Muscle layer of duodenum (tissue), 2 donors: Measurements from ENCODE around the gene LRP5.
"Not testable (repeated sequence)": the region's sequence is repeated elsewhere in the genome, so short reads cannot be mapped to it uniquely, and the experiment has no call there.

Source experiments
- H3K27ac ChIP-seq: one replicate; pipeline ENCODE4 v1.7.0; 2013; ENCODE audit warnings: mild to moderate bottlenecking, low read length
- H3K27me3 ChIP-seq: one replicate; pipeline ENCODE4 v1.7.0; 2013; ENCODE audit warnings: low read depth, mild to moderate bottlenecking, control low read depth, low read length
- H3K36me3 ChIP-seq, 2 donors: one replicate each; pipeline ENCODE4 v1.7.0; 2013; ENCODE audit warnings: low read length in 2 of 2, control low read depth in 1 of 2, mild to moderate bottlenecking in 1 of 2; ENCODE audit not compliant: insufficient read depth in 2 of 2, control insufficient read depth in 1 of 2
- H3K4me1 ChIP-seq, 2 donors: one replicate each; pipeline ENCODE4 v1.7.0; 2013; ENCODE audit warnings: low read length in 2 of 2, mild to moderate bottlenecking in 2 of 2, control low read depth in 1 of 2, moderate library complexity in 1 of 2; ENCODE audit not compliant: insufficient read depth in 2 of 2, control insufficient read depth in 1 of 2
- H3K4me3 ChIP-seq, 2 donors: one replicate each; pipeline ENCODE4 v1.7.0; 2013; ENCODE audit warnings: low read length in 2 of 2, low read depth in 1 of 2, mild to moderate bottlenecking in 1 of 2
- H3K9me3 ChIP-seq, 2 donors: one replicate each; pipeline ENCODE4 v1.7.0; 2013; ENCODE audit warnings: low read length in 2 of 2, control low read depth in 1 of 2, mild to moderate bottlenecking in 1 of 2; ENCODE audit not compliant: control insufficient read depth in 1 of 2
- donor health status: healthy.

The LRP5 gene

DNA sequence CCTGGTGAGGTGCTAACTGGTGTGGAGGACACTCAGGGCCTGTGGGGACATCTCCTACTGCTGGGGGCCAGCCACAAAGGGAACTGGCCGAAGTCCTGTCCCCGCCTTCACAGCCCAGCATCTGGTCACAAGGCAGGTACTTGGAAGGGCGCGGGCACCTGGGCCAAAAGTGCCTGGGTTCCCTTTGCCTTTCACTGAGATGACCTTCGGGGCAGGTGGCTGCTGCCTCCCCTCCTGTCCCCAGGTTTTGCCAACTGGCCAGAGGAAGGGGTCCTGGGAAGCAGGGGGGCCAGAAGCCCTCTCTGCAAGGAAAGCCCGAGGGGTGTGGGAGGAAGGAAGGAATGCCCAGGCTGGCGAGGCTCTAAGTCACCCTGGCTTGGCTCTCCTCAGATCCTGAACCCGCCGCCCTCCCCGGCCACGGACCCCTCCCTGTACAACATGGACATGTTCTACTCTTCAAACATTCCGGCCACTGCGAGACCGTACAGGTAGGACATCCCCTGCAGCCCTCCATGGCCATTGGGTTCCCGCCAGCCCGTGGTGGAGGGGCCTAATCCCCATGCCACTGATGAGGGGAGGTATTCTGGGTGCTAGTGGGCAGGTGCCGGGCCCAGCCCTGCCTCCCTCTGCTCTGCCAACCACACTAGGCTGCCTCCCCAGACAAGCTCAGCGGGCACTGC, 133.8 kb downstream of the LRP5 start:
- H3K27ac ChIP-seq, result no peak overlapping the region
- H3K36me3 ChIP-seq, result peaks cover 7 to 15% of the 10 kb centered on the region in 2 donors
- no peak overlapping the region for H3K4me3 ChIP-seq
- H3K27me3 ChIP-seq, result no peaks in the 10 kb centered on the region
- H3K9me3 ChIP-seq, result no peaks in the 10 kb centered on the region
- peaks cover 0 to 6% of the 10 kb centered on the region in 2 donors for H3K4me1 ChIP-seq

DNA sequence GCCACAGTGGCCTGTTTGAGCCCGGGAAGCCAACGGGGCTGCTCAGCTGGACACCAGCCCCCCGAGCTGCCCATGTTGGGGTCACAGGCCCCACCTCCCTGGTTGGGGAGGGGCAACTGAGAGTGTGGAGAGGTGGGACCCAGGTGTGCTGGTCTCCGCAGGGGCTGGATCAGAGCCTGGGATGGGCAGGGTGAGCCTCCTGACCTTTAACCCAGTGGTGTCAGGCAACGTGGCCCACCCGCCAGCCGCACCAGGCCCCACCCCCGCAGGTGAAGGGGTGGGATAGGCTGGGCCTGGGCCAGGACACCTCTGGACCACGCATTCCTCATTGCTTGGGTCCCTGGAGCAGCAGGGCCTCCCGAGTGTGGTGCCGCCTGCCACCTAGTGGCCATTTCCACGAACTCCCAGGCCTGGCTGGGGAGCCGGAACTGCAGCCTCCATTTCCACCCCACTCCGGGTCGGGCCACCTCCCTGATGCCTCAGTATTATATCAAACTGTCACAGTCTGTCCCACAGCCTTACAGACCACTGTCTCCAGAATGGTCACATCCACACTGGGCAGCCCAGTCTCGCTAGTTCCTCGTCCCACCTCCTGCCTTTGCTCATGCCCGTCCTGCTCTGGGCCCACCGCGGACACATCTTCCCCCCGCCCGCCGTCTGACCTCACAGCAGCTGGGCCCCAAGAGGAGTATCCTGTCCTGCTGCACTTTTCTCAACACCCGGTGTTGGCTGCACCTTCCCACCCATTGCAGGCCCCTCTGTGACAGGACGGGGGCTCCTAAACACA, 134.8 kb downstream of the LRP5 start:
- Histone ChIP-seq H3K27ac (no peak overlapping the region), H3K4me1 (no peaks in the 10 kb centered on the region), H3K9me3 (no peaks in the 10 kb centered on the region), H3K36me3 (peaks cover 6 to 13% of the 10 kb centered on the region in 2 donors), H3K27me3 (no peaks in the 10 kb centered on the region), H3K4me3 (no peak overlapping the region)

DNA sequence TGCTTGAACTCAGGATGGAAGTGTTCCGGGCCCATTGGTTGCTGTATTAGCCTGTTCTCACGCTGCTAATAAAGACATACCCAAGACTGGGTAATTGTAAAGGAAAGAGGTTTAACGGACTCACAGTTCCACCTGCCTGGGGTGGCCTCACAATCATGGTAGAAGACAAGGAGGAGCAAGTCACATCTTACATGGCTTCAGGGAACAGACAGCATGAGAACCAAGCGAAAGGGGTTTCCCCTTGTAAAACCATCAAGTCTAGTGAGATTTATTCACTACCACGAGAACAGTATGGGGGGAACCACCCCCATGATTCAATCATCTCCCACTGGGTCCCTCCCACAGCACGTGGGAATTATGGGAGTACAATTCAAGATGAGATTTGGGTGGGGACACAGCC, 135.5 kb downstream of the LRP5 start:
- H3K27ac ChIP-seq, H3K4me1 ChIP-seq, H3K36me3 ChIP-seq, H3K9me3 ChIP-seq, H3K27me3 ChIP-seq, H3K4me3 ChIP-seq: not testable (repeated sequence)

DNA sequence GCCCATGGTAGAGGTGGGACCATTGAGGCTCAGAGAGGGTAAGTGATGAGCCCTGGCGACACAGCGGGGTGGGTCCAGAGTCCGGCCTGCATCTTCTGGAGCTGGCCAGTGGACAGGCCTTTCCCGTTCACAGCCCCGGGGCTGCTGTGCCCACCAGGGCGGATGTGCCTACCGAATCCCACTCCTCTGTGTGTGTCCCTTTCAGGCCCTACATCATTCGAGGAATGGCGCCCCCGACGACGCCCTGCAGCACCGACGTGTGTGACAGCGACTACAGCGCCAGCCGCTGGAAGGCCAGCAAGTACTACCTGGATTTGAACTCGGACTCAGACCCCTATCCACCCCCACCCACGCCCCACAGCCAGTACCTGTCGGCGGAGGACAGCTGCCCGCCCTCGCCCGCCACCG, 136.2 kb downstream of the LRP5 start:
- Histone ChIP-seq H3K4me3 (no peak overlapping the region), H3K4me1 (no peaks in the 10 kb centered on the region), H3K27me3 (no peaks in the 10 kb centered on the region), H3K36me3 (peaks cover 0 to 9% of the 10 kb centered on the region in 2 donors), H3K27ac (no peak overlapping the region), H3K9me3 (no peaks in the 10 kb centered on the region)

DNA sequence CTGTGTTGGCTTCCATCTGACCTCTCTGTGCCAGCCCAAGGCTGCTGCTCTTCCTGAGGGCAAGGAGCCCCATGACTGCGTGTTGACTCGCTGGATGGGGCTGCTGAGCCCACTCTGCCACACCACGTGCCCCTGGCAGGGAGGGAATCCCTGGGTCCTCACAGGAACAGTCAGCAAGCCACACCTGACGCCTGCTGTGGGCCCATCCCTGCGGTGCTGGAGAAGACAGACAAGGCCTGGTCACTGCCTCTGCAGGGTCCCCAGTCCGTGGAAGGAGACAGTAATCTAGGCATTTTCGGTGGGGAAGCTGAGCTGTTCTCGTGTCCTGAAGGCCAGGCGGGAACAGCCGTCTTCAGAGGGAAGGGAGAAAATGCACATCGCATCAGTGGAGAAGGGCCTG, 137.6 kb downstream of the LRP5 start:
- H3K36me3 ChIP-seq, result peaks cover 0 to 9% of the 10 kb centered on the region in 2 donors
- H3K4me3 ChIP-seq, result no peak overlapping the region
- no peaks in the 10 kb centered on the region for H3K4me1 ChIP-seq
- no peaks in the 10 kb centered on the region for H3K27me3 ChIP-seq
- no peak overlapping the region for H3K27ac ChIP-seq
- H3K9me3 ChIP-seq, result no peaks in the 10 kb centered on the region

DNA sequence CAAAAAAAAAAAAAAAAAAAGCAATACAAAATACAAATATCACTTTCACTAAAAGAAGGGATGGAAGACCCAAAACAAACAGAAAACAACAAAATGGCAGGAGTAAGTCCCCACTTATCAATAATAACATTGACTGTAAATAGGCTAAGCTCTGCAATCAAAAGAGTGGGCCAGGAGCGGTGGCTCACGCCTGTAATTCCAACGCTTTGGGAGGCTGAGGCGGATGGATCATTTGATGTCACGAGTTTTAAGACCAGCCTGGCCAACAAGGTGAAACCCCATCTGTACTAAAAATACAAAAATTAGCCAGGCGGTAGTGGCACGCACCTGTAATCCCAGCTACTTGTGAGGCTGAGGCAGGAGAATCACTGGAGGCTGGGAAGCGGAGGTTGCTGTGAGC, 138.3 kb downstream of the LRP5 start:
- Histone ChIP-seq H3K4me1 (no peaks in the 10 kb centered on the region), H3K9me3 (no peaks in the 10 kb centered on the region), H3K36me3 (peaks cover 0 to 9% of the 10 kb centered on the region in 2 donors), H3K27me3 (no peaks in the 10 kb centered on the region), H3K4me3 (no peak overlapping the region), H3K27ac (no peak overlapping the region)

DNA sequence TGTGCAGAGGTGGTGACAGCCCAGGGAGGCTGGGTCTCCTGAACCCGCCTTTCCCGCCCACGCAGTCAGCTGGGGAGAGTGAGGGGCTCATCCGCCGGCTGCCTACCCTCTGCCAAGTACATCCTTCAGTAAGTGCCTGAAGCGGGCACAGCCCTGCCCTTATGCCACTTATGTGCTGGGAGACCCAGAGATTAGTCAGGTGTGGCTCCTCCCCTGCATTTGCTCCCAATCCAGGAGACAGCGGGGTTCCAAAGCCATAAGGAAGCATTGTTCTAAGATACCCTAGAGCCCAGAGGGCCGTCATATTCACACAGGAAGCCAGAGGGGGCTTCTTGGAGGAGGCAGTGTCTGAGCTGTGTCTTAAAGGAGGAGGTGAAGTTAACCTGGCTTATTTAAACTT, 142.4 kb downstream of the LRP5 start:
- Histone ChIP-seq H3K9me3 (no peaks in the 10 kb centered on the region), H3K4me3 (no peak overlapping the region), H3K4me1 (no peaks in the 10 kb centered on the region), H3K27ac (no peak overlapping the region), H3K27me3 (no peaks in the 10 kb centered on the region), H3K36me3 (no peaks in the 10 kb centered on the region)

DNA sequence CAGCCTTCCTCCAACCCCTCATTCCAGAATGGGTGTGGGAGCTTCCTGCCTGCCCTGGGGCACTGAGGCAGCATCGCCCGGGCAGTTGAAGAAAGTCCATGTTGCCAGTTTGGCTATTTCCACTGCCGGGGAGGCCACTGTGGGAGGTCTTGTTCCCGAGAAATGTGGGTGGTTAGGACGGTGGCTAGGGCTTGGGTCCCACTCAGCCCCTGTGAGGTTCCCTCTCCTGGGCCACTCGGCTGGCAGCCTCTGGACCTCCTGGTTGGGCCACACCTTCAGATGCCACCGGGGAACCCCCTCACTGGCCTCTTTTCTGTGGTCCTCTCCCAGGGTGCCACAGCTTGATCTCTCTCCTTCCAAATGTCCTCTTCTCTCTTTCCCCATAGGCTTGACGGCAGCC, 143.1 kb downstream of the LRP5 start:
- Histone ChIP-seq H3K9me3 (no peaks in the 10 kb centered on the region), H3K4me1 (no peaks in the 10 kb centered on the region), H3K4me3 (no peak overlapping the region)

DNA sequence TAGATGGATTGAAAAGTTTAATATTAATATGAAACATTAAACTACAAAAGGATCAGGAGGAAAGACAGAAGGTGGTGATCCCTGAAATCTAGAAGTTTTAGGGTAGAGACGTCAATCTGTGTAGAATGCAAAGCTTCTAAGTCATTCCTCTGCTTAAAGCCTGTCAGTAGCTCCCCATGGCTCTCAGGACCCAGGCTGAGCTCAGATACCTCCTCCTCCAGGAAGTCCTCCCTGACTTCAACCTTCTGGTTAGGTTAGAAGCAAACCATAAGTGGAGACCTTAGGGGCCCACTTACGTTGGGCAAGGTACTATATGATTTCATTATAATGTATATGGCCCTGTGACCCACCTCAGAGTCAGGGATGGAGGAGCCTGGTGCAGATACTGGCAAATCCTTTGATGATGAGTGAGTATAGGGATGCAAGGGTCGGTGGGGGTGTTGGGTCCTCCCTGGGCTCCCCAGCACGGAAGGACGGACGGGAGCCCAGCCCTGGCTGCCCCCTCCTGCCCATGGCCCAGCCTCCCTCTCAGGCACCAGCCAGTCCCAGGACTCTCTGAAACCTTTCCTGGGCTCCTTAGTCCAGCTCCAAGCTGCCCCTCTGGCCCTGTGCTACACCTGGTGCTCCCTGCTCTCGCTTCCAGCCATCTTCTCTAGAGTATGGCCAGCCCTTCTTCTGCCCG, 145.0 kb downstream of the LRP5 start:
- Histone ChIP-seq H3K27me3 (no peaks in the 10 kb centered on the region), H3K4me1 (peaks cover 0 to 8% of the 10 kb centered on the region in 2 donors), H3K4me3 (no peak overlapping the region), H3K9me3 (no peaks in the 10 kb centered on the region), H3K27ac (no peak overlapping the region), H3K36me3 (no peaks in the 10 kb centered on the region)

More for the DNA sequence above, 143.1 kb downstream of the LRP5 start:
- Histone ChIP-seq H3K27ac (no peak overlapping the region), H3K36me3 (no peaks in the 10 kb centered on the region), H3K27me3 (no peaks in the 10 kb centered on the region)

DNA sequence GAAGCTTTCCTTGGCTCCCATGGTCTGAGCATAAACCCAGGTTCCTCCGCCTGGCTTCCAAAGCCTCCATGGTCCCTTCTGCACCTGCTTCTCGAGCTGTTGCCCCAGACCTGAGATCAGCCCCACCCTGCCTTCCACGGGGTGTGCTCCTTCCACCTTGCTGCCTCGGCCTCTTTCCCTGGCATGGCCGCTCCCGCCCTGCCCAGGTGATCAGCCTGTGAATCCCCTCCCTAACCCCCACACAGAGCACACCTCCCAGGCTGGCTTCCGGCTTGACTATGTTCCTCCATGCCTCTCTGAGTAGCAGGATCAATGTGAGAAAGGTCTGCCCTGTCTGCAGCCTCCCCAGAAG, 145.5 kb downstream of the LRP5 start:
- Histone ChIP-seq H3K36me3 (no peaks in the 10 kb centered on the region), H3K4me1 (peaks cover 0 to 13% of the 10 kb centered on the region in 2 donors), H3K4me3 (no peak overlapping the region), H3K27ac (no peak overlapping the region), H3K9me3 (no peaks in the 10 kb centered on the region), H3K27me3 (no peaks in the 10 kb centered on the region)

DNA sequence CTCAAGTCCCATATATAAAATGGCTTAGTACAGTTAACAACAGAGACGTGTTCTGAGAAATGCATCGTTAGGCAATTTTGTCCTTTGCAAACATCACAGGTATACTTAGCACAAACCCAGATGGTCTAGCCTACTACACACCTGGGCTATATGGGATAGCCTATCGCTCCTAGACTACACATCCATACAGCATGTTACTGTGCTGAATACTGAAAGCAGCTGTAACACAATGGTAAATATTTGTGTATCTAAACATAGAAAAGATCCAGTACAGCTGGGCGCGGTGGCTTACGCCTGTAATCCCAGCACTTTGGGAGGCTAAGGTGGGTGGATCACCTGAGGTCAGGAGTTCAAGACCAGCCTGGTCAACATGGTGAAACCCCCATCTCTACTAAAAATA, 145.9 kb downstream of the LRP5 start:
- peaks cover 0 to 18% of the 10 kb centered on the region in 2 donors for H3K4me1 ChIP-seq
- H3K9me3 ChIP-seq, H3K27ac ChIP-seq, H3K36me3 ChIP-seq, H3K27me3 ChIP-seq, H3K4me3 ChIP-seq: not testable (repeated sequence)
